DOHH2 (cell line): ENCODE data around the gene MRM1.

Experiments
- H3F3A ChIP-seq: fragments of 200-600 bp; sonication (generic), shearing (Covaris generic); 2 replicates; pipeline ENCODE4 v1.6.0; 2016; ENCODE audit warnings: antibody characterized with exemption, mild to moderate bottlenecking; ENCODE audit not compliant: control insufficient read depth, insufficient read depth
- H3K27ac ChIP-seq: fragments of 200-600 bp; sonication (generic); 2 replicates; pipeline ENCODE4 v1.5.1; 2014; ENCODE audit warnings: low read depth, mild to moderate bottlenecking, low read length, moderate library complexity
- H3K27me3 ChIP-seq: fragments of 200-600 bp; sonication (generic); 2 replicates; pipeline ENCODE4 v1.6.1; 2014; ENCODE audit warnings: mild to moderate bottlenecking, low read length, mixed read lengths; ENCODE audit not compliant: control insufficient read depth
- H3K36me3 ChIP-seq: fragments of 200-600 bp; sonication (generic); 2 replicates; pipeline ENCODE4 v1.6.1; 2014; ENCODE audit warnings: mild to moderate bottlenecking, low read length, moderate library complexity, mixed read lengths; ENCODE audit not compliant: control insufficient read depth
- H3K4me1 ChIP-seq: fragments of 200-600 bp; sonication (generic); 2 replicates; pipeline ENCODE4 v1.6.1; 2014; ENCODE audit warnings: mild to moderate bottlenecking, low read length, mixed read lengths; ENCODE audit not compliant: control insufficient read depth
- H3K4me2 ChIP-seq: fragments of 200-600 bp; sonication (generic); 2 replicates; pipeline ENCODE4 v1.6.0; 2014; ENCODE audit warnings: mild to moderate bottlenecking, low read length, moderate library complexity
- H3K4me3 ChIP-seq: fragments of 200-600 bp; sonication (generic); 2 replicates; pipeline ENCODE4 v1.5.1; 2014; ENCODE audit warnings: mild to moderate bottlenecking, low read length, mixed read lengths
- H3K79me2 ChIP-seq: fragments of 200-600 bp; sonication (generic); 2 replicates; pipeline ENCODE4 v1.6.1; 2014; ENCODE audit warnings: mild to moderate bottlenecking, low read length, mixed read lengths; ENCODE audit not compliant: control insufficient read depth
- H3K9me2 ChIP-seq: fragments of 200-600 bp; sonication (generic); replicated peaks from 2 replicates; pipeline ENCODE4 v1.6.1; 2014; ENCODE audit warnings: mild to moderate bottlenecking, low read length, mixed read lengths; ENCODE audit not compliant: control insufficient read depth
- H3K9me3 ChIP-seq: fragments of 200-600 bp; sonication (generic); 2 replicates; pipeline ENCODE4 v1.6.1; 2014; ENCODE audit warnings: antibody characterized with exemption, low read length, mixed read lengths; ENCODE audit not compliant: control insufficient read depth, insufficient read depth
- H4K20me1 ChIP-seq: fragments of 200-600 bp; sonication (generic); 2 replicates; pipeline ENCODE4 v1.6.0; 2014; ENCODE audit warnings: low read depth, mild to moderate bottlenecking, antibody characterized with exemption, low read length, moderate library complexity; ENCODE audit not compliant: control insufficient read depth, insufficient read depth
- EZH2phosphoT487 ChIP-seq: fragments of 200-600 bp; sonication (generic); IDR thresholded peaks from 2 replicates; pipeline ENCODE4 v1.6.1; 2017; ENCODE audit warnings: borderline replicate concordance, mild to moderate bottlenecking, antibody characterized with exemption, low read length, moderate library complexity, mixed read lengths
- TF ChIP-seq, protein P1 (sequence below): fragments of 200-600 bp; sonication (generic); IDR thresholded peaks from one replicate; pipeline ENCODE4 v1.5.1; 2014; ENCODE audit warnings: antibody characterized with exemption, mild to moderate bottlenecking, low read depth, low read length; ENCODE audit not compliant: poor library complexity, severe bottlenecking

Gene MRM1

DNA sequence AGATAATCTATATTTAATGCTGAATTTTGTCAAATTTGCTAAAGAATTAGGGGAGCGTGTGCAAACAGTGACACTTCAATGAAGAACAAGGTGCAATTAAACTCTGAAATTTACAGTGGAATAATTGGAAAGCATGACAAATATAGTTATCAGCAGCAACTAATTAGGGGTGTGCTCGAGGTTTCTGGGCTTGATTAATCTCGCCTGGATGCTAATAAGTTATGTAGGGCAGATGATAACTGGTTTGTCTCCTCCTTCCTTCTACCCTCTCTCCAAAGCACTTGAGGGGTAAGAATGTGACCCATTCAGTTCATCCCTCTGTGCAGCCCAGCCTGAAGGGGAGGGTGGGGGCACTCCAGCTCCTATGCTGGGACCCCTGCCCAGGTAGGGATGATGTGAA, 21.9 kb downstream of the MRM1 start:
- no peaks in the 10 kb centered on the region for H3K9me2 ChIP-seq
- TF ChIP-seq EZH2phosphoT487 = no peak
- TF ChIP-seq, protein P1, sequence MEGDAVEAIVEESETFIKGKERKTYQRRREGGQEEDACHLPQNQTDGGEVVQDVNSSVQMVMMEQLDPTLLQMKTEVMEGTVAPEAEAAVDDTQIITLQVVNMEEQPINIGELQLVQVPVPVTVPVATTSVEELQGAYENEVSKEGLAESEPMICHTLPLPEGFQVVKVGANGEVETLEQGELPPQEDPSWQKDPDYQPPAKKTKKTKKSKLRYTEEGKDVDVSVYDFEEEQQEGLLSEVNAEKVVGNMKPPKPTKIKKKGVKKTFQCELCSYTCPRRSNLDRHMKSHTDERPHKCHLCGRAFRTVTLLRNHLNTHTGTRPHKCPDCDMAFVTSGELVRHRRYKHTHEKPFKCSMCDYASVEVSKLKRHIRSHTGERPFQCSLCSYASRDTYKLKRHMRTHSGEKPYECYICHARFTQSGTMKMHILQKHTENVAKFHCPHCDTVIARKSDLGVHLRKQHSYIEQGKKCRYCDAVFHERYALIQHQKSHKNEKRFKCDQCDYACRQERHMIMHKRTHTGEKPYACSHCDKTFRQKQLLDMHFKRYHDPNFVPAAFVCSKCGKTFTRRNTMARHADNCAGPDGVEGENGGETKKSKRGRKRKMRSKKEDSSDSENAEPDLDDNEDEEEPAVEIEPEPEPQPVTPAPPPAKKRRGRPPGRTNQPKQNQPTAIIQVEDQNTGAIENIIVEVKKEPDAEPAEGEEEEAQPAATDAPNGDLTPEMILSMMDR = no peak

DNA sequence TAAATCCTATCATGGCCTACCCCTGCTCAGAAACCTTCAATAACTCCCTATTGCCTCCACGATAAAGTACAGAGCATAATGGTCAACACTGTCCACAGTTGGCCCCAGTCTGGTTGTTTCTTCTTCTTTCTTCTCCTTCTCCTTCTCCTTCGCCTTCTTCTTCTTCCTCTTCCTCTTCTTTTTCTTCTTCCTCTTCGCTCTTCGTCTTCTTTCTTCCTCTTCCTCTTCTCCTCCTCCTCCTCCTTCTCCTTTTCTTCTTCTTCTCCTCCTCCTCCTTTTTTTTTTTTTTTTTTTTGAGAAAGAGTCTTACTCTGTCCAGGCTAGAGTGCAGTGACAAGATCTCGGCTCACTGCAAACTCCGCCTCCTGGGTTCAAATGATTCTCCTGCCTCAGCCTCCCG, 23.8 kb downstream of the MRM1 start:
- no peak overlapping the region for H3K4me2 ChIP-seq
- no peaks in the 10 kb centered on the region for H3K9me3 ChIP-seq
- no peaks in the 10 kb centered on the region for H3K4me1 ChIP-seq
- no peaks in the 10 kb centered on the region for H4K20me1 ChIP-seq
- no peaks in the 10 kb centered on the region for H3K79me2 ChIP-seq
- no peak overlapping the region for H3K4me3 ChIP-seq
- H3F3A ChIP-seq = no peaks in the 10 kb centered on the region
- H3K36me3 ChIP-seq = no peaks in the 10 kb centered on the region
- no peaks in the 10 kb centered on the region for H3K9me2 ChIP-seq
- no peaks in the 10 kb centered on the region for H3K27me3 ChIP-seq
- no peak overlapping the region for H3K27ac ChIP-seq
- TF ChIP-seq EZH2phosphoT487 = no peak
- TF ChIP-seq, protein P1 = no peak

More for the DNA sequence above, 21.9 kb downstream of the MRM1 start:
- H3K9me3 ChIP-seq = no peaks in the 10 kb centered on the region
- no peaks in the 10 kb centered on the region for H4K20me1 ChIP-seq
- H3K27ac ChIP-seq = no peak overlapping the region
- H3K79me2 ChIP-seq = no peaks in the 10 kb centered on the region
- no peak overlapping the region for H3K4me2 ChIP-seq
- no peaks in the 10 kb centered on the region for H3K36me3 ChIP-seq
- H3F3A ChIP-seq = no peaks in the 10 kb centered on the region
- H3K4me1 ChIP-seq = no peaks in the 10 kb centered on the region
- H3K4me3 ChIP-seq = no peak overlapping the region
- H3K27me3 ChIP-seq = no peaks in the 10 kb centered on the region

DNA sequence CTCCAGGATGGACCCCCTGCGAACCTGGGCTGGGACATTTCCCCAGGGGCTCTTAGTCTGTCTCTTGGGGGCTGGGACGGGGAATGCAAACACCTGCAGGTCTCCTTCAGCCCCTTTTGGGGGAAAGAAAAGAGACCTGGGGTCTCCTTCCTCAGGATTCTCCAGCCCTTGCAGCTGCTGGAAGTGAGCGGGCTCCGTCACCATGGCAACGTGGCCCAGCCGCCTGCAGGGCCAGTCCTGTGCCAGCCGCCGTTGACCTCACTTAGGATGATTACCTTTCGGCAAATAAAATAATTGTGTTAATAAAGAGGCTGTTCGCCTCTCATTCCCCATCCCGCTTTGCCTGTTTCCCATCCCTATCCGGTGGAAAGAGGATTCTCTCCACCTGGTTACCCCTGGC, 25.7 kb downstream of the MRM1 start:
- no peaks in the 10 kb centered on the region for H4K20me1 ChIP-seq
- no peak overlapping the region for H3K27ac ChIP-seq
- no peak overlapping the region for H3K4me3 ChIP-seq
- no peaks in the 10 kb centered on the region for H3K9me2 ChIP-seq
- no peaks in the 10 kb centered on the region for H3K27me3 ChIP-seq
- TF ChIP-seq, protein P1 = no peak
- TF ChIP-seq EZH2phosphoT487 = no peak
- H3K4me1 ChIP-seq = no peaks in the 10 kb centered on the region
- H3K4me2 ChIP-seq = no peak overlapping the region
- no peaks in the 10 kb centered on the region for H3K36me3 ChIP-seq
- H3K79me2 ChIP-seq = no peaks in the 10 kb centered on the region
- H3K9me3 ChIP-seq = no peaks in the 10 kb centered on the region
- H3F3A ChIP-seq = no peaks in the 10 kb centered on the region

DNA sequence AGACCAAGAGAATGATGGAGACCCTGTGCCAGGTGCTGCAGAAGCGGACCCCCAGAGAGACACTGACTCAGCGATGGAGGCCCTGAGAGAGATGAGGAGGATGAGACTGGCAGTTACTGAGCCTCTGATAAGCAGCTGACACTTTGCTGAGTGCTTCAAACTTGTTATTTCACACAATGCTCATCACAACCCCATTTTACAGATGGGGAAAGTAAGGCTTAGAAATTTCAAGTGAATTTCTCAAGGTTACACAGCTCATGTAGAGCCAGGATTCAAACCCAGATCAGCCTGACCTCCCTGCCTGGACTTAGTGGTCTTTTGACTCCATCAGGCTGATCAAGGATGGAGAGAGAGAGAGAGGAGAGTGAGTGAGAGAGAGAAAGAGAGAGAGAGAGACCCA, 27.2 kb downstream of the MRM1 start:
- Histone ChIP-seq H3K79me2 (no peaks in the 10 kb centered on the region), H3K27ac (no peak overlapping the region), H3K4me3 (no peak overlapping the region), H3K27me3 (no peaks in the 10 kb centered on the region), H3K4me2 (no peak overlapping the region), H3K36me3 (no peaks in the 10 kb centered on the region), H3F3A (no peaks in the 10 kb centered on the region), H3K9me2 (no peaks in the 10 kb centered on the region), H3K4me1 (peaks cover 4% of the 10 kb centered on the region; the same call in 1 of the 2 replicates), H4K20me1 (no peaks in the 10 kb centered on the region), H3K9me3 (no peaks in the 10 kb centered on the region)
- no peak for TF ChIP-seq EZH2phosphoT487
- TF ChIP-seq, protein P1 = no peak
